ENCODE measurements around the gene PTCRA.
A peak's percentile ranks its signal among the peaks of the same experiment; 100 is the strongest.
"Not testable (repeated sequence)": the region's sequence is repeated elsewhere in the genome, so short reads cannot be mapped to it uniquely, and the experiment has no call there.

The PTCRA gene

GRCh38 chr6:42915732-42916131, at the start of gene PTCRA:
Gene PTCRA (plus strand): TSS chr6:42916053. CDS start chr6:42916070, 17 bp downstream.
- DNase-seq: no peak

GRCh38 chr6:42870145-42870936, 45.5 kb upstream of the PTCRA start:
- DNase-seq: no peak

GRCh38 chr6:42871711-42872110, 44.1 kb upstream of the PTCRA start:
- DNase-seq: no peak

DNA sequence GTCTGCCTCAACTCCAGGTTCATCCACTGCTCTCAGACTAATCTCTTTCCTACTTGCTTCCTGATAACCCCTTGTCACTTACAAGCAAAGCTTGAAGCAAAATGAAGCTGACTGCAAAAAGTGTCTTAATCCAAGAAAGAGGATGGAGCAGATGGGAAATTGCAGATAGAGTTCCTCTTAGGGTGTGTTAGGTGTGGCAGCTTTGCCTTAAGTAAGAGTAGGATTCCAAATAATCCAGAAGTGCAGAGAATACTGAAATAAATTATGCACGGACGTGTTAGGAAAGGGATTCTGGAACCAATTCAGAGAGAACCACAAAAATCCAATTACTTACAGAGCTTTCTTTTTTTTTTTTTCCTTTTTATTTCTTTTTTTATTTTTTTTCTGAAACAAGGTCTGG, 42.5 kb upstream of the PTCRA start:
- DNase-seq: no peak

GRCh38 chr6:42877695-42878094, 38.2 kb upstream of the PTCRA start:
- DNase-seq: no peak

DNA sequence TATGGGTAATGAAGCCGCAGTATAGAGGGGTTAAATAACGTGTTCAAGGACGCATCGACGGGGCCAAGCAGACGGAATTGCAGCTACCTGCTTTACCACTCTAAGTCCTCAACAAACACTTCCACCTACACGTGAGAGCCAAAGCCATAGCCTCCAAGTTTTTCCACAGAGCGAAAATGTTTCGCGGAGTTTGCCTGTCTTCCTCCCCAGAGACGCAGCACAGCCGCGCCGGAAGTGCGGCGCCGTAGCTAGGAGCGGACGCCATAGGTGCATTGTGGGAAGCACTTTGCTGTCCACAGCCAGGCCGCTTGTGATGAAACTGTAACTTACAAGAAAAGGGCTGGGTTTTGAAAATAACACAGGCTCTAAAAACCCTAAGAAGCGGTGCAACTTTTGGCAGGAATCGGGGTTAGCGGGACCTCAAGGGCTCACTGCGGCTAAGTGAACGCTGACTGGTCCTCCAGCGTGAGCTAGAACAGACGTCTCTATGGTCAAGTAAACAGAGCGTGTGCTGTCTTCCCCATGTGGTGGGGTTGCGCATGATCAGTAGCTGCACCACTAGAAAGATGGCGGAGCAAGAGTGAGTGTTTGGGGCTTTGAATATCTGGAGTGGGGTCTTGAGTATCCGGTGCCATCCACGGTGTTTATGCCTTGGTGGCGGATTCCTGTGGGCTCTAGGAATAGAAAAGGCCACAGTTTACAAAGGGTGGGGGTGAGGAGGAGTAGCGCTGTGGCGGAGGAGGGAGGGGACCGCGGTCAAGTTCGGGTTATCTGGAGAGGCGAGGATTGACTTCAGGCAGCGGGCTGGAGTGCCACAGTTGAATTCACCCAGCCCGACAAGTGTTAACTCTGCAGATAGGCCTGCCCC, 36.2 kb upstream of the PTCRA start, which contains the start of gene RPL7L1:
Gene RPL7L1, plus strand, starts transcription at position 245 of the 868 bp plus-strand sequence. Its CDS starts 295 bp downstream, at position 540.
- peak; percentile 82 for DNase-seq

DNA sequence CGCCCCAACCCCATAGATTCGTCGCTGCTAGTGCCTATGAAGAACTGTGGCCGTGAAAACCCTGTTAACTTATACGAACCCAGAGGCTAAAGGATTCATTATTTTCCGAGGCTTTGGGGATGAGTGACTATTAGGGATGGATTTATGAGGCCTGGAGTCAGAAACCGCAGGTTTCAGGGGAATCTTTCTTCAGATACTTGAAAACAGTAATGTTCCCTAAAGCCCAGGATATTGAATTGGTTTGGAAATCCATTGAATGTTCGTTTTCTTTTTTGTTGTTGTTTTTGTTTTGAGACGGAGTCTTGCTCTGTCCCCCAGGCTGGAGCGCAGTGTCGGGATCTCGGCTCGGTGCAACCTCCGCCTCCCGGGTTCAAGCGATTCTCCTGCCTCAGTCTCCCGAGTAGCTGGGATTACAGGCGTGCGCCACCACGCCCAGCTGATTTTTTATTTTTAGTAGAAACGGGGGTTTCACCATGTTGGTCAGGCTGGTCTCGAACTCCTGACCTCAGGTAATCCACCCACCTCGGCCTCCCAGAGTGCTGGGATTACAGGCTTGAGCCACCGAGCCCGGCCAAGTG, 35.5 kb upstream of the PTCRA start:
- not testable (repeated sequence) for DNase-seq

DNA sequence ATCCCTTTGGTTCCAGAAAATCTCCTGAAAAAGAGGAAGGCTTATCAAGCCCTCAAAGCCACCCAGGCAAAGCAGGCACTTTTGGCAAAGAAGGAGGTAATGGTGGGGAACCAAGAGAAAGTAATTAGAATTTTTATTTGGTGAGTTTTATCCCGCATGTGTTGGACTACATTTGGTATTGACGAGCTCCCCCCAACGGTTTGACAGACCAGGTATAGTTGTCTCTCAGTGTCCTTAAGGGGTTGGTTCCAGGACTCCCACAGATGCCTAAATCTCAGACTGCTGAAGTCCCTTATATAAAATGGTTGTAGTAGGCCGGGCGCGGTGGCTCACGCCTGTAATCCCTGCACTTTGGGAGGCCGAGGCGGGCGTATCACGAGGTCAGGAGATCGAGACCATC, 35.0 kb upstream of the PTCRA start:
- not testable (repeated sequence) for DNase-seq

DNA sequence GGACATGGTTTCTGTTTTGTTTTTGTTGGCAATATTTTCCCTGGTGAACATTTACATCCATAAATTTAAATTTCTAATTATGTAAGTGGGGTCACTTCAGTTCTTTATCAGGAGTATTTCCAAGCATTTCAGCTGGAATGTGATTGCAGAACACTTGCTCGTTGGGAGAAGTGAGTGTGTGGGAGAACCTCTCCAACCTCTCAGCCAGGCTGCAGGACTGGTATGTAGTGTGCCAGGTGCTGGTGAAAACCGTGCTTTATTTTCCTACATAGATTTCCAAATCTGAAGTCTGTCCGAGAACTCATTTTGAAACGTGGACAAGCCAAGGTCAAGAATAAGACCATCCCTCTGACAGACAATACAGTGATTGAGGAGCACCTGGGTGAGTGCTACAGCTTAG, 30.2 kb upstream of the PTCRA start:
- no peak for DNase-seq

- not testable (repeated sequence) for DNase-seq
Measured at GRCh38 chr6:42888201-42888600, 27.7 kb upstream of the PTCRA start.

DNA sequence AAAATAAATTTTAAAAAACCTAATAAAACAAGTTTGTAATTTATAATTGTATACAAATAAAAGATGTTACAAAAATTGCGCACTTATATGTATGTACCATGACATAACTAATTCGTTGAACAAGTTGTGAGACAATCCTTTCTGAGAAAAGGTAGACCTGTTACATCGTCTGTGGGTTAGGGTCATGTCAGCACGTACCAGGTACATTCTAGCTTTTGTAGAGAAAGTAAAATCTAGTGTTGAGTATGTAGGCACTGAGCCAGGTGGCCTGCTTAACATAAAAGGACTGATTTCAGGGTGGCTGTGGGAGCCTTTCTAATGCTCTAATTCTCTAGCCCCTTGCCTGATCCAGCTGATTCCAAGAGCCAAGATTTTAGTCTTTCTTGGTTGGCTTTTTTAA, 26.0 kb upstream of the PTCRA start:
- no peak for DNase-seq

GRCh38 chr6:42890311-42891198, 25.3 kb upstream of the PTCRA start:
- DNase-seq: peak; percentile 91

DNA sequence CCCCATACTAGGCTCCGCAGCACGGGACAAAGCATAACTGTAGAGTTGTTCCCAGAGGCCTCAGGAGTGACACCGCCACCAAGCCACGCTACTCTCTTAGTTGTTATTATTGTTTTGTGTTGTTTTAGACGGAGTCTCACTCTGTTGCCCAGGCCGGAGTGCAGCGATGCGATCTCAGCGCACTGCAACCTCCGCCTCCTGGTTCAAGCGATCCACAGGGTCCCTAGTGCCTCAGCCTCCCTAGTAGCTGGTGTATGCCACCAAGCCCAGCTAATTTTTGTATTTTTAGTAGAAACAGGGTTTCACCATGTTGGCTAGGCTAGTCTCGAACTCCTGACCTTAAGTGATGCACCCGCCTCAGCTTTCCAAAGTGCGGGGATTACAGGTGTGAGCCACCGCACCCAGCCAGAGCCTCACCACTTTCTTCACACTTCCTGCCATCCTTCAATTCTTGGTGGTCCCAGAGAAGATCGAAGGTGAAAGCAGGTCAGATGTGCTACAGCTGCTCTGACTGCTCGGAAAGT, 24.6 kb upstream of the PTCRA start:
- no peak for DNase-seq

DNA sequence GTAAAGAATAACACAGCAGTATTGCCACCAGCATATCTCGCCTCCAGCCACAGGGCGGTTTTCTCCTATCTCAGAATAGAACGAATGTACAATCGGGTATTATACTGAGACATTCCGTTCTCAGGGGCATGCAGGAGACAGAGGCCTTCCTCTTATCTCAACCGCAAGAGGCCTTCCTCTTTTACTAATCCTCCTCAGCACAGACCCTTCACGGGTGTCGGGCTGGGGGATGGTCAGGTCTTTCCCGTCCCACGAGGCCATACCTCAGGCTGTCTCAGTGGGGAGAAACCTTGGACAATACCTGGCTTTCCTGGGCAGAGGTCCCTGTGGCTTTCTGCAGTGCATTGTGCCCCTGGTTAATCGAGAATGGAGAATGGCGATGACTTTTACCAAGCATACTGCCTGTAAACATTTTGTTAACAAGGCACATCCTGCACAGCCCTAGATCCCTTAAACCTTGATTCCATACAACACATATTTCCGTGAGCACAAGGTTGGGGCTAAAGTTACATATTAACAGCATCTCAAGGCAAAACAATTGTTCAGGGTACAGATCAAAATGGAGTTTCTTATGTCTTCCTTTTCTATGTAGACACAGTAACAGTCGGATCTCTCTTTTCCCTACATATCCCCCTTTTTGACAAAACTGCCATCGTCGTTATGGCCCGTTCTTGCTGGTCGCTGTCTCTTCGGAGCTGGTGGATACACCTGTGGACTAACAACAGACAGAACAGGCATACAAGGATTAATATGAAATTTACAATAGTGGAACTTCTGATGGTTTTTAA, 21.6 kb upstream of the PTCRA start:
- not testable (repeated sequence) for DNase-seq

DNA sequence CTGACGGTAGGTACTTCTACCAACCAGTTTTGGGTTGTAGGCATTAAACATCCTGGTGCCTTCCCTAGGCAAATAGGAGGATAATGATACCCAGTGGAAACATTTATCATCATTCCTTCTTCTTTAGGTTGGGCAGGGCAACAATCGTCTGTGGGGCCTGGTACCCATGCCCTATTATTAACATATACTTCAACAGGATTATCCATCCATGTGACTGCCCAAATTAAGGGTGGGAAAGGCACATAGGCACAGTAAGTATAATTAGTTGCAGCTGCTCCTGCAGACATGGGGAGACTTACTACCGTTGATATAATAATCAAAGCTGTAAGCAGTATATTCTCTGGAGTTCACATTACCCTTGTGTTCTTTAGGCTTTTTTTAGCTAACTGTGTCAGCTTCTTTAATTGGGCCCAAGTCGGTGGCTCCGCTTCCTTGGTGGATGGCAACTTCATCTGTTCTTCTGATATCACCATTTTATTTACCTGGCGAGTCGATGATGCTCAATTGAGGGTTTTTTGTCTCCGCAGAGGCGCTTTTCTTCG, 19.6 kb upstream of the PTCRA start:
- DNase-seq: no peak

GRCh38 chr6:42898891-42899361, 16.9 kb upstream of the PTCRA start:
- DNase-seq: peak; percentile 77

GRCh38 chr6:42899871-42900270, 16.0 kb upstream of the PTCRA start:
- no peak for DNase-seq

DNA sequence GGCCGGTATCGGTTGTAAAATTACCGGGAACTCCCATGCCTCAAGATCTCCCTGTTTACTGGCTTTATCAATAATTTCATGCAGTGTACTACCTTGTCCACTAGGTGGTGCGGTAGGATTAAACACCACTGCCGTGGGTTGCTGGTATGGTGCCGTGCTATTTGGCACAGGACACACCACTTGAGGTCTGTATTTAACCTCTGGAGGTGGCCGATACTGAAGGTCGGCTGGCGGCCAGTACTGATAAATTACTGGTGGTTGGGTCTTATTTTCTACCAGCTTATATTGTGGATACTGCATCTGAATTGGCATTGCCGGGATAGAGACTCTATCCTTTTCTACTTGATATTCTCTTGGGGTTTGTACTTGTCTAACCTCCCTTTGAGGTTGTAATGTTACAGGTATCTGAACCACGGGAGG, 14.3 kb upstream of the PTCRA start:
- DNase-seq: peak; percentile 76

GRCh38 chr6:42902429-42903263, 13.2 kb upstream of the PTCRA start:
- not testable (repeated sequence) for DNase-seq

DNA sequence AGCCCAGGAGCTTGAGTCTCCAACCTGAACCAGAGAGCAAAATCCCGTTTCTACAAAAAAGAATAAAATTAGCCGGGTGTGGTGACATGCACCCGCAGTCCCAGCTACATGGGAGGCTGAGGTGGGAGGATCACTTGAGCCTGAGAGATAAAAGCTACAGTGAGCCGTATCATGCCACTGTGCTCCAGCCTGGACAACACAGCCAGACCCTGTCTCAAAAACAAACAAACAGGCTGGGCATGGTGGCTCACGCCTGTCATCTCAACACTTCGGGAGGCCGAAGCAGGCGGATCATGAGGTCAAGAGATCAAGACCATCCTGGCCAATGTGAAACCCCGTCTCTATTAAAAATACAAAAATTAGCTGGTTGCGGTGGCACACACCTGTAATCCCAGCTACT, 11.4 kb upstream of the PTCRA start:
- no peak for DNase-seq

All from CD4-positive, alpha-beta T cell treated with Interleukin-17A for 4 hours (primary cell).